Measurements from ENCODE around the gene PAK4. TPM values are rescaled to one million over a fixed set of nuclear protein-coding genes. Genes with fewer than 3 reads are reported as not detected.
A peak's percentile ranks its signal among the peaks of the same experiment; 100 is the strongest.

Gene PAK4
- total RNA-seq, 1 experiment from 2014 or later: 7.1 TPM

GRCh38 chr19:39180749-39181148, 55.2 kb downstream of the PAK4 start:
- DNase-seq (ENCODE audit: low read depth): no peak

GRCh38 chr19:39181500-39182173, 56.1 kb downstream of the PAK4 start:
- DNase-seq (ENCODE audit: low read depth): no peak

GRCh38 chr19:39182174-39182505, 56.6 kb downstream of the PAK4 start:
- no peak for DNase-seq (ENCODE audit: low read depth)

DNA sequence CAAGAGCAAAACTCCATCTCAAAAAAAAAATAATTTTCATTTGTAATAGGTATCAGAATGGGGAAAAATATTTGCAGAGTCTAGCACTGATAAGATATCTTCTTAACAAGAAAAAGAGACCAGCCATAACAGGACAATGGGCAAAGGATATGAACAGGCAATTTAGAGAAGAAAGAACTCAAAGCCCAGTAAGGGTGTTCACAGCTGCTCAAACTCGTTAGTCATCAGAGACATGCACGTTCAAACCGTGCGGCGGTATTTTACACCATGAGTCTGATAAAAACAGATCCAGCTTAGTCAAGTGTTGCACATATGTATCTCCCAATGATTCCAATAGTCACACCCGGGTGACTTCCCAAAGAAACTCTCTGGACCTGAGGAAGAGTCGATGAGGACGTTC, 57.5 kb downstream of the PAK4 start:
- DNase-seq (ENCODE audit: low read depth): no peak

GRCh38 chr19:39186391-39186790, 60.8 kb downstream of the PAK4 start:
- no peak for DNase-seq (ENCODE audit: low read depth)

GRCh38 chr19:39187552-39187943, 62.0 kb downstream of the PAK4 start:
- no peak for DNase-seq (ENCODE audit: low read depth)

- no peak for DNase-seq (ENCODE audit: low read depth)
These were observed 63.4 kb downstream of the PAK4 start for GRCh38 chr19:39188960-39189359.

- no peak for DNase-seq (ENCODE audit: low read depth)
These were observed 65.2 kb downstream of the PAK4 start for GRCh38 chr19:39190768-39191167.

- peak; percentile 36 for DNase-seq (ENCODE audit: low read depth)
These were observed 67.3 kb downstream of the PAK4 start for GRCh38 chr19:39192846-39193245.

DNA sequence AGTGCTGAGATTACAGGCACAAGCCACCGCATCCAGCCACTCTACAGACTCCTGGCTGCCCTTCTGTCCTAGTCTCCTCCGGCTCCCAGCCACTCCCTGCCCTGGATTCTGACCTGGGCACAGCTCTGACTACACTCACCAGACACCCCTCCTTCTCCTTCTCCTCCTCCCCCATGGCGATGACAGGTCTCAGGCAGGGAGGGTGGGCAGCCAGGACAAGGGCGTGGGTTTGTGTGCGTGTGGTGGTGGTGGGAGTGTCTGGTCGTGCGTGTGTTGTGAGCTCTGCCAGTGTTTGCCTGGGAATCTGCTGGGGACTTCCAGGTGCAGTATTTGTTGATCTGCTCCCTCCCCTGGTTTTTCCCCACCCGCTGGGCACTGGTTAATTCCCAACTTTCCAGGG, 68.2 kb downstream of the PAK4 start:
- DNase-seq (ENCODE audit: low read depth): no peak

GRCh38 chr19:39194832-39195542, 69.4 kb downstream of the PAK4 start:
- DNase-seq (ENCODE audit: low read depth): no peak

GRCh38 chr19:39195755-39196154, 70.2 kb downstream of the PAK4 start:
- DNase-seq (ENCODE audit: low read depth): no peak

GRCh38 chr19:39196320-39196719, 70.7 kb downstream of the PAK4 start:
- no peak for DNase-seq (ENCODE audit: low read depth)

DNA sequence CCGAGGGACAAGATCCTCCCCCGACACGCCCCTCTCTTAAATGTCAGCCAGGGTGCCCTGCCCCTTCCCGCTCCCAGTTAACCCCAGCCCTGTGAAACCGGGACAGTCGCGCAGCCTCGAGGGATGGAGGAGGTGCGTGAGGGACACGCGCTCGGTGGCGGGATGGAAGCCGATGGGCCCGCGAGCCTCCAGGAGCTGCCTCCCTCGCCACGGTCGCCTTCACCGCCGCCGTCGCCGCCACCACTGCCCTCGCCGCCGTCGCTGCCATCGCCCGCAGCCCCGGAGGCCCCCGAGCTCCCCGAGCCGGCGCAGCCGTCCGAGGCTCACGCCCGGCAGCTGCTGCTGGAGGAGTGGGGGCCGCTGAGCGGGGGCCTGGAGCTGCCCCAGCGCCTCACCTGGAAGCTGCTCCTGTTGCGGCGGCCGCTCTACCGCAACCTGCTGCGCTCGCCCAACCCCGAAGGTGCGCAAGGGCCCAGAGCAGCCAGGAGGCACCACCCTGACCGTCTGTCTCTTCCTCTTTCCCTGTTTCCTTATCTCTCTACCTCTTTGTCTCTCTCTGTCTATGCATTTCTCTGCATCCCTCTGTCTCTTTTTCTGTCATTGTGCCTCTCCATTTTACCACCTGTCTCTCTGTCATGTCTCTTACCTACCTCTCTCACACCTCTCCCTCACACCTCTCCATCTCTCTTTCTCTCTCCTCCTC, 71.4 kb downstream of the PAK4 start, which contains the start of gene NCCRP1:
NCCRP1 (plus strand) TSS at position 105 of the 703 bp plus-strand sequence; CDS start at position 124, 19 bp downstream.
- DNase-seq (ENCODE audit: low read depth): no peak

- DNase-seq (ENCODE audit: low read depth): no peak
These were observed 72.2 kb downstream of the PAK4 start for GRCh38 chr19:39197808-39198207.

DNA sequence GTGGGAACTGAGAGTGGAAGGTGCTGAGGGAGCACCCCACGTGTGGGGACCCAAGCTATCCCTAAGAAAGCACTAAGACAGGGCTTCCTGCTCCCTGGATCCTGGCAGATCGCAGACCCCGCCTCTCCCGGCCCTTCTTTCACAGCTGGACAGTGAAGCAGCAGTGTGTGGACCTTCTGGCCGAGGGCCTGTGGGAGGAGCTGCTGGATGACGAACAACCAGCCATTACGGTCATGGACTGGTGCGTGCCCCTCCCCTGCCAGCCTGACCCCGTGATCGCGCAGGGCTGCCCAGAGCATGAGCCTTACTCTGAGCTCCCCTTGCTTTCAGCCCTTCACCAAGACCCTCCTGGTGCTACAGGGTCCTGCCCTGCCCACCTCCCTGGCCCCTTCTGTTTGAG, 73.4 kb downstream of the PAK4 start:
- DNase-seq (ENCODE audit: low read depth): peak; percentile 70

GRCh38 chr19:39200066-39200802, 74.6 kb downstream of the PAK4 start:
- no peak for DNase-seq (ENCODE audit: low read depth)

- no peak for DNase-seq (ENCODE audit: low read depth)
These were observed 75.2 kb downstream of the PAK4 start for GRCh38 chr19:39200803-39201115.

DNA sequence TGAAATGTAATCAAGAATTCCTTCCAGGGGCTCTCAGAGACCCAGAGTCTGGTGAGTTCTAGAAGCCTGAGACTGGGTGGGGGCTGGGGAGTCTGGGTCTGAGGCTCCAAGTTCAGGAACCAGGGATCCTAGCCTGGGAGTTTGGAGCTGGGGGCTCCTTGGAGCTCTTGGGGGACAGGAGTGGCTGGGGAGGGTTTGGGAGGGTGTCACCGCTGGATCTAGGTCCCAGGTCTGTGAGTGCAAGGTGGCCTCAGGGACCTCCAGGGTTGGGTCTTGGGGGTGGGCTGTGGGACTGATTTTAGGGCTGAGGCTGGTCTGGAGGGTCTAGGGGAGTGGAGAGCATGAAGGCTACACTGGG, 77.4 kb downstream of the PAK4 start:
- no peak for DNase-seq (ENCODE audit: low read depth)

DNA sequence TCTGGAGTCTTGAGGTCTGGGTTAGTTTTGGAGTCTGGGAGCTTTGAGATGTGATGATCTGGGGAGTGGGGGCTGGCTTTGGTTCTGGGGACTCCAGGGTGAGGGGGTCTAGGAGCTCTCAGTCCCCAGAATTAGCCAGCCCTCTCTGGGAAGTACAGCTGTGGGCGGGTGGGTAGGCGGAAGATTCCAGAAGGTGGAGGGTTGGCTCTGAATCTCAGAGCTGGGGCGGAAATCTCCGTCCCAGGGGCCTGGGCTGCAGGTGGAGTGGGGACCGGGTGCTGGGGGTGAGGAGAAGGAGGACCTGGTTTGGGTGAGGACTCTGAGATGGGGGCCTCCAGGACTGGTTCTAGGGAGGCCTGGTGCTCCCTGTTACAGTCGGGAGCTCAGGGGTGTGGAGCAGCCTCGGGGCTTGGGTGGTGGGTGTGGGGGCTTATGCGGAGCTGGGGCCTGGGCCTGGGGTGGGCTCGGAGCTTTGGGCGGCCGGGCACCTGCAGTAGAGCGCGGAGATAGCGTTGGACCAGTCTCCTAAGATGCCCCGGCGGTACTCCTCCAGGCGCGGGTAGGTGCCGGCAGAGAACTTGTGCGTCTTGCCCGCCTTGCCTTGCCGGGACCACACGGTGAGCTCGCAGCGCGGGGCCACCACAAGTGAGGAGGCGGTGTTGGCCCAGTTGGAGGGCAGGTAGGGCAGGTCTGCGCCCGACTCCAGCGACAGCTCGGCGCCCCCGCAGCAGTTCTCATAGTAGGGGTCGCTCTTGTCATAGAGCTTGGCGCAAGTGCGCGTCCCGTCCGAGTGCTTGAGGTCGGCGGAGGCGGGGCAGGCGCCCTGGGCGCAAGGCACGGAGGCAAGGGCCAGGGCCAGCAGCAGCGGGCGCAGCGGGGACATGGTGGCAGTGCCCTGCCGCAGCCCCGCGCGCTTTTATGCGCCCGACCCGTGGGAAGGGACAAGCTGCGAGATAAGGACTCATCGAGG, 78.1 kb downstream of the PAK4 start, which contains the start of gene SYCN:
SYCN (minus strand) TSS at position 892 of the 970 bp plus-strand sequence; CDS start at position 883, 9 bp downstream.
- DNase-seq (ENCODE audit: low read depth): no peak

DNA sequence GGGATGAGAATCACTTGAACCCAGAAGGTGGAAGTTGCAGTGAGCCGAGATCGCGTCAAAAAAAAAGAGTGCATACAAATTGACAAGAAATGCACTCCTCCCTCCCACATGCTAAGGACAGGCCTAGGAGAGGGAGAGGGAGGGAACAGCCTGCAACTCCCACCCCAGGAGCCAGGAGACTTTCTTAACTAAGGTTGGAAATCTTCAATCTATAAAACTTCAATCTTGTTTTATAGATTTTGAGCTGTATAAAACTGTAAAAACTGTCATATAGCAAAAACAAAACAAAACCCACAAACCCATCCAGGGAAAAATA, 79.8 kb downstream of the PAK4 start:
- no peak for DNase-seq (ENCODE audit: low read depth)
